NCI-H2029 treated with DMSO at 0.1 percent for 48 hours (cell line): ENCODE measurements around the gene OR1N1.
"Not testable (repeated sequence)": the region's sequence is repeated elsewhere in the genome, so short reads cannot be mapped to it uniquely, and the experiment has no call there.

ENCODE experiments used
- DNase-seq: peaks from one replicate; lab custom pipeline; 2025; lab: John Stamatoyannopoulos, UW

The OR1N1 gene

GRCh38 chr9:122527193-122527592 is at the start of gene OR1N1:
TSS of gene OR1N1 (minus strand) at chr9:122527293. CDS start at chr9:122527293, 0 bp downstream.
- DNase-seq, result no peak

- DNase-seq, result no peak
Observed at GRCh38 chr9:122572456-122572855, 45.4 kb upstream of the OR1N1 start.

- DNase-seq, result no peak
Observed at GRCh38 chr9:122567901-122568300, 40.8 kb upstream of the OR1N1 start.

- DNase-seq, result no peak
Observed at GRCh38 chr9:122562134-122562760, 35.2 kb upstream of the OR1N1 start.

- DNase-seq, result no peak
Observed at GRCh38 chr9:122561446-122561845, 34.4 kb upstream of the OR1N1 start.

GRCh38 chr9:122552812-122553211 is 25.7 kb upstream of the OR1N1 start, which contains the start of gene OR1N2:
TSS of gene OR1N2 (plus strand) at chr9:122553112. CDS start at chr9:122553212, 100 bp downstream.
- no peak for DNase-seq

- no peak for DNase-seq
Observed at GRCh38 chr9:122551371-122551770, 24.3 kb upstream of the OR1N1 start.

GRCh38 chr9:122546196-122546595 is 19.1 kb upstream of the OR1N1 start:
- no peak for DNase-seq

- no peak for DNase-seq
Observed at GRCh38 chr9:122538757-122539156, 11.7 kb upstream of the OR1N1 start.

GRCh38 chr9:122537066-122537465 is 10.0 kb upstream of the OR1N1 start:
- not testable (repeated sequence) for DNase-seq

GRCh38 chr9:122536134-122536533 is 9.0 kb upstream of the OR1N1 start:
- DNase-seq, result no peak

GRCh38 chr9:122531157-122531556 is 4.1 kb upstream of the OR1N1 start:
- DNase-seq, result not testable (repeated sequence)

- no peak for DNase-seq
Observed at GRCh38 chr9:122526602-122527001, 491 bp downstream of the OR1N1 start.

- no peak for DNase-seq
Observed at GRCh38 chr9:122519376-122519775, 7.7 kb downstream of the OR1N1 start.

GRCh38 chr9:122518841-122519240 is 8.3 kb downstream of the OR1N1 start, which contains the start of gene OR1J4:
TSS of gene OR1J4 (plus strand) at chr9:122519141. CDS start at chr9:122519141, 0 bp downstream.
- no peak for DNase-seq

GRCh38 chr9:122518226-122518625 is 8.9 kb downstream of the OR1N1 start:
- DNase-seq, result no peak

GRCh38 chr9:122510502-122510901 is 16.6 kb downstream of the OR1N1 start, which contains the start of gene OR1J2:
TSS of gene OR1J2 (plus strand) at chr9:122510802. CDS start at chr9:122510802, 0 bp downstream.
- no peak for DNase-seq

GRCh38 chr9:122506964-122507363 is 20.1 kb downstream of the OR1N1 start:
- no peak for DNase-seq

- peak; percentile 21 for DNase-seq
Observed at GRCh38 chr9:122498883-122499288, 28.2 kb downstream of the OR1N1 start.

GRCh38 chr9:122479062-122479461 is 48.0 kb downstream of the OR1N1 start:
- no peak for DNase-seq

- no peak for DNase-seq
Observed at GRCh38 chr9:122477826-122478225, 49.3 kb downstream of the OR1N1 start, which contains the start of gene OR1J1. TSS of gene OR1J1 (minus strand) at chr9:122477926. CDS start at chr9:122477926, 0 bp downstream.

- DNase-seq, result no peak
Observed at GRCh38 chr9:122477346-122477745, 49.7 kb downstream of the OR1N1 start.
